Endometrial microvascular endothelial cells (primary cell): ENCODE measurements around the gene TRAF3IP3. TPM values are rescaled to one million over a fixed set of nuclear protein-coding genes. Genes with fewer than 3 reads are reported as not detected.

Experiments
- in situ Hi-C: cut with HindIII; loops from 2 replicates; pipeline ENCODE4 v1.10.0; 2017; ENCODE audit warnings: low sequenced_read_pairs, low pct_unique_long_range_greater_than_20kb; ENCODE audit errors: inconsistent ontology term
- total RNA-seq: library from RNA; depleted of rRNA; stranded (reverse); fragments of >200 nt; gene quantifications from one replicate; pipeline ENCODE4 v1.2.3, GENCODE V29; 2015; ENCODE audit errors: inconsistent ontology term

The TRAF3IP3 gene
- total RNA-seq, 1 donor from 2014 or later, result not detected

- in situ Hi-C loops, result no loop called here
These were observed 59.6 kb downstream of the TRAF3IP3 start for GRCh38 chr1:209815490-209815889.

- in situ Hi-C loops, result no loop called here
These were observed 60.1 kb downstream of the TRAF3IP3 start for GRCh38 chr1:209815931-209816341.

GRCh38 chr1:209816923-209817322 lies 61.1 kb downstream of the TRAF3IP3 start:
- in situ Hi-C loops, result no loop called here

GRCh38 chr1:209817691-209818090 lies 61.8 kb downstream of the TRAF3IP3 start:
- in situ Hi-C loops, result no loop called here

GRCh38 chr1:209819058-209819457 lies 63.2 kb downstream of the TRAF3IP3 start:
- in situ Hi-C loops, result no loop called here

- in situ Hi-C loops, result no loop called here
These were observed 65.1 kb downstream of the TRAF3IP3 start for GRCh38 chr1:209820986-209821385.

GRCh38 chr1:209822706-209823105 lies 66.9 kb downstream of the TRAF3IP3 start:
- in situ Hi-C loops, result no loop called here

GRCh38 chr1:209823143-209824041 lies 67.5 kb downstream of the TRAF3IP3 start:
- in situ Hi-C loops, result no loop called here

- in situ Hi-C loops, result loop anchor here (25.0 kb wide), 2 partner anchors 411 to 1436 kb away; partner anchors contain the start of genes RCOR3 and SERTAD4
These were observed 70.0 kb downstream of the TRAF3IP3 start for GRCh38 chr1:209825591-209826434.

GRCh38 chr1:209827384-209828262 lies 71.8 kb downstream of the TRAF3IP3 start, which contains the start of gene UTP25:
UTP25 (plus strand) TSS chr1:209827972; CDS start chr1:209828064, 92 bp downstream.
- in situ Hi-C loops, result loop anchor here (25.0 kb wide), 2 partner anchors 410 to 1435 kb away; partner anchors contain the start of genes RCOR3 and SERTAD4

GRCh38 chr1:209829716-209830115 lies 73.9 kb downstream of the TRAF3IP3 start:
- in situ Hi-C loops, result loop anchor here (25.0 kb wide), 2 partner anchors 408 to 1433 kb away; partner anchors contain the start of genes RCOR3 and SERTAD4

- in situ Hi-C loops, result loop anchor here (25.0 kb wide), 2 partner anchors 407 to 1432 kb away; partner anchors contain the start of genes RCOR3 and SERTAD4
These were observed 74.9 kb downstream of the TRAF3IP3 start for GRCh38 chr1:209830722-209831121.

GRCh38 chr1:209831615-209832014 lies 75.8 kb downstream of the TRAF3IP3 start:
- in situ Hi-C loops, result loop anchor here (25.0 kb wide), 2 partner anchors 406 to 1431 kb away; partner anchors contain the start of genes RCOR3 and SERTAD4

Other genes starting within 250 kb of the TRAF3IP3 start
- gene CAMK1G, start 172.3 kb upstream of the TRAF3IP3 start, total RNA-seq, result 0.37 TPM
- gene LAMB3, start 103.6 kb upstream of the TRAF3IP3 start, total RNA-seq, result 15.8 TPM
- gene G0S2, start 80.6 kb upstream of the TRAF3IP3 start, total RNA-seq, result 34.6 TPM
- 0.46 TPM for gene HSD11B1, start 51.2 kb upstream of the TRAF3IP3 start, total RNA-seq
- gene C1orf74, start 28.5 kb downstream of the TRAF3IP3 start, total RNA-seq, result 3.7 TPM
- 0.37 TPM for gene IRF6, start 50.1 kb downstream of the TRAF3IP3 start, total RNA-seq
- gene UTP25, start 71.9 kb downstream of the TRAF3IP3 start, total RNA-seq, result 7.8 TPM
- gene SYT14, start 182.2 kb downstream of the TRAF3IP3 start, total RNA-seq, result 1.1 TPM